Vagina (tissue), 2 donors: ENCODE measurements around the gene FAM222A. TPM values are rescaled to one million over a fixed set of nuclear protein-coding genes. Genes with fewer than 3 reads are reported as not detected.

Experiments
- DNase-seq, 2 donors: peaks; one replicate each; pipeline ENCODE4 v3.0.0-alpha.2; 2017; ENCODE audit errors: extremely low spot score in 2 of 2
- H3K27ac ChIP-seq: fragments of 200-600 bp; sonication (generic); one replicate; pipeline ENCODE4 v1.5.1; 2019
- H3K27me3 ChIP-seq: fragments of 200-600 bp; sonication (generic); one replicate; pipeline ENCODE4 v1.5.1; 2019
- H3K36me3 ChIP-seq, 2 donors: fragments of 200-600 bp; sonication (generic); one replicate each; pipeline ENCODE4 v1.5.1; 2017 to 2019
- H3K4me1 ChIP-seq: fragments of 200-600 bp; sonication (generic); one replicate; pipeline ENCODE4 v1.5.1; 2019
- H3K4me3 ChIP-seq, 2 donors: fragments of 200-600 bp; sonication (generic); 1 replicate in 1 of 2; 2 replicates in 1 of 2; pipeline ENCODE4 v1.5.1; 2016 to 2019
- H3K9me3 ChIP-seq: fragments of 200-600 bp; sonication (generic); one replicate; pipeline ENCODE4 v1.5.1; 2019
- POLR2A ChIP-seq, 2 donors: fragments of 450-650 bp; IDR thresholded peaks; one replicate each; pipeline ENCODE4 v1.6.1; 2017; ENCODE audit warnings: antibody characterized with exemption in 2 of 2, mild to moderate bottlenecking in 2 of 2, moderate library complexity in 2 of 2
- POLR2AphosphoS5 ChIP-seq, 2 donors: sonication (generic); formaldehyde crosslinking; IDR thresholded peaks; one replicate each; pipeline ENCODE4 v1.9.0; 2017; ENCODE audit warnings: antibody characterized with exemption in 2 of 2, mild to moderate bottlenecking in 2 of 2, low read depth in 1 of 2; ENCODE audit not compliant: insufficient read depth in 1 of 2
- intact Hi-C: fragments of 100-400 bp; cut with DNase I; formaldehyde crosslinking; loops from one replicate; pipeline ENCODE4 v1.15.1; 2023
- total RNA-seq: library from RNA; depleted of rRNA; stranded (reverse); fragments of >200 nt; gene quantifications from one replicate; pipeline ENCODE4 v1.2.3, GENCODE V29; 2016
- TF ChIP-seq, protein P1 (sequence below), 3 experiments: fragments of 450-650 bp in 2 of 3; fragments of 200-600 bp in 1 of 3; sonication (generic) in 1 of 3; IDR thresholded peaks; one replicate each; pipeline ENCODE4 v1.5.1; 2017 to 2019; ENCODE audit warnings: antibody characterized with exemption in 3 of 3, mild to moderate bottlenecking in 2 of 3, moderate library complexity in 2 of 3

The FAM222A gene
- total RNA-seq, 1 donor from 2014 or later: 1.5 TPM

DNA sequence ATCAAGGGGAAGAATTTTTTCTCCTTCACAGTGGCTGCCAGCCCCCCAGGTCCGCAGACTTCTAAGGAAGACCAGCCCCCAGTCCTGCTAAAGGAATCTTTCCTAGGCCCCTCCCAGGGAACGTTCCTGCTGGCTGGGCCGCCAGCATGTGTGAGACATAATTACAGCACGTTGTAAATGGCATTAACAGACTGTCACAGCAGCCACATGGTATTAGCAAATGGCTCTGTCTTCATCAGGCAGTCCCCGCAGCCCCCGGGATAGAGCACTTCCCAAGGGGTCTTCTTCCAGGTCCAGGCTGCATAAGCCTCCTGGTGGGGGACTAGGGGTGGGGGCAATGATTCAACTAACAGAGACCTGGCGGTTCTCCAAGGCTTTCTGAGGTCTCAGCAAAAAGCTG is 34.9 kb upstream of the FAM222A start:
- no peak for TF ChIP-seq POLR2A (IDR thresholded peaks at IDR 0.05)
- no peak for TF ChIP-seq POLR2AphosphoS5 (IDR thresholded peaks at IDR 0.05; ENCODE audit: insufficient read depth in 1 of 2, low read depth in 1 of 2)
- TF ChIP-seq, protein P1, sequence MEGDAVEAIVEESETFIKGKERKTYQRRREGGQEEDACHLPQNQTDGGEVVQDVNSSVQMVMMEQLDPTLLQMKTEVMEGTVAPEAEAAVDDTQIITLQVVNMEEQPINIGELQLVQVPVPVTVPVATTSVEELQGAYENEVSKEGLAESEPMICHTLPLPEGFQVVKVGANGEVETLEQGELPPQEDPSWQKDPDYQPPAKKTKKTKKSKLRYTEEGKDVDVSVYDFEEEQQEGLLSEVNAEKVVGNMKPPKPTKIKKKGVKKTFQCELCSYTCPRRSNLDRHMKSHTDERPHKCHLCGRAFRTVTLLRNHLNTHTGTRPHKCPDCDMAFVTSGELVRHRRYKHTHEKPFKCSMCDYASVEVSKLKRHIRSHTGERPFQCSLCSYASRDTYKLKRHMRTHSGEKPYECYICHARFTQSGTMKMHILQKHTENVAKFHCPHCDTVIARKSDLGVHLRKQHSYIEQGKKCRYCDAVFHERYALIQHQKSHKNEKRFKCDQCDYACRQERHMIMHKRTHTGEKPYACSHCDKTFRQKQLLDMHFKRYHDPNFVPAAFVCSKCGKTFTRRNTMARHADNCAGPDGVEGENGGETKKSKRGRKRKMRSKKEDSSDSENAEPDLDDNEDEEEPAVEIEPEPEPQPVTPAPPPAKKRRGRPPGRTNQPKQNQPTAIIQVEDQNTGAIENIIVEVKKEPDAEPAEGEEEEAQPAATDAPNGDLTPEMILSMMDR (IDR thresholded peaks at IDR 0.05): no peak
- H3K36me3 ChIP-seq: no peaks in the 10 kb centered on the region
- DNase-seq: no peak
- H3K4me1 ChIP-seq: no peaks in the 10 kb centered on the region
- H3K27me3 ChIP-seq: no peaks in the 10 kb centered on the region
- no peaks in the 10 kb centered on the region for H3K9me3 ChIP-seq
- intact Hi-C loops: no loop called here
- H3K4me3 ChIP-seq: no peak overlapping the region
- H3K27ac ChIP-seq: no peak overlapping the region

DNA sequence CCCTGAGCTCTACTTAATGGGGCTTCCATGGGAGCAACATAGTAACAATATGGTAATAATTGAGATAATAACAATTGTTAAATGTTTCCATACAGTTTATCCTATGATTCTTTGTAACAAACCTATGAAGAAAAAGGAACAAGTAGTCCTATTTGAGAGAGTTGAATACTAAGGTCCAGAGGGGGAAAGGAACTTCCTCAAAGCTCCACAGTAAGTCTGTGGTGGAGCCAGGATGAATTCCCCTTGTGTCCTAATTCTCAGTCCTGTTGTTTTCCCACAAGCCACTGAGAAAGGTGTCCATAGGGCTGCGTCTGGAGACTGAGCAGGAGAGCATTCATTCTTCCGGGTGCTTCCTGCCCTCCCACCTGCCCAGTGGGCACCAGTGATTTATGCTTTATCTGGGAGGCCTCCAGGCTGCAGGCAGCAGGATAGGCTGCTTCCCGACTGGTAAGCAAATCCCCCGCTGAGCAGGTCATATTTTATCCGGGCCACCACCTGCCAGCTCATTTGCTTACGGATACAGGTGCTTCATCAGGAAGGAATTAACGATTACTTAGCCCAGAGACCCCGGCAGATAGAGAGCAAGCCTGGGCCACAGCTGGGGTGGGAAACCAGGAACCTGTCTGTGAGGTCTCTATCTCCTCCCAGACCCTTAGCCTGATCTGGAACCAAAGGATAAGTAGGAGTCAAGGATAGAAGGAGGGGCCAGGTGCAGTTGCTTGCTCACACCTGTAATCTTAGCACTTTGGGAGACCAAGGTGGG is 33.9 kb upstream of the FAM222A start:
- Histone ChIP-seq H3K9me3 (no peaks in the 10 kb centered on the region), H3K27me3 (no peaks in the 10 kb centered on the region), H3K4me3 (no peak overlapping the region), H3K4me1 (no peaks in the 10 kb centered on the region), H3K27ac (no peak overlapping the region), H3K36me3 (no peaks in the 10 kb centered on the region)
- DNase-seq: no peak
- TF ChIP-seq POLR2AphosphoS5 (IDR thresholded peaks at IDR 0.05; ENCODE audit: insufficient read depth in 1 of 2, low read depth in 1 of 2): no peak
- TF ChIP-seq, protein P1 (IDR thresholded peaks at IDR 0.05): no peak
- intact Hi-C loops: no loop called here

DNA sequence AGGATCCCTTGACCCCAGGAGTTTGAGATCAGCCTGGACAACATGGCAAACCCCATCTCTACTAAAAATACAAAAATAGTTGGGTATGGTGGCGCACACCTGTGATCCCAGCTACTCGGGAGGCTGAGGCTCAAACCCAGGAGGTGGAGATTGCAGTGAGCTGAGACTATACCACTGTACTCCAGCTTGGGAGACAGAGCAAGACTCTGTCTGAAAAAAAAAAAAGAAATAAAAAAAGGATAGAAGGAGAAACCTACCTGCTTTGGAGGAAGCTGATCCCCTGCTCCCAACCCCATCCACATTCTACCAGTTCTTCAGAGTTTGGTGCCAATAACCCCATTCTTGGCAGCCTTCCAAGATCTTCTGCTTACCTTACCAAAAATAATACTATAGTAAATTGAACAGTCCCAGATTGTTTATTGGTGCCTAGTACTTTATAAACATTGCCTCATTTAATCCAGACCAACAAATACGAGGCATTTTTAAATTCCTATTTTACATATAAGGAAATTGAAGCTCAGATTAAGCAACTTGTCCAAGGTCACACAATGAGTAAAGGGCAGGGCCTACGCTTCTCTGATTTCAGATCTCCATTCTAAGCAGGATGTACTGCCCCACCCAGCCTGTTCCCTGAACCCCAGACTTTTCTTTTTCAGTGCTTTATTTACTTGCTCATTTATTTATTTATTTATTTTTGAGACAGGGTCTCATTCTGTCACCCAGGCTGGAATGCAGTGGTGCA is 33.2 kb upstream of the FAM222A start:
- Histone ChIP-seq H3K9me3 (no peaks in the 10 kb centered on the region), H3K27ac (no peak overlapping the region), H3K4me1 (no peaks in the 10 kb centered on the region), H3K36me3 (no peaks in the 10 kb centered on the region), H3K4me3 (no peak overlapping the region), H3K27me3 (no peaks in the 10 kb centered on the region)
- no peak for DNase-seq
- intact Hi-C loops: no loop called here
- TF ChIP-seq POLR2AphosphoS5 (IDR thresholded peaks at IDR 0.05; ENCODE audit: insufficient read depth in 1 of 2, low read depth in 1 of 2) (no peak), POLR2A (IDR thresholded peaks at IDR 0.05) (no peak)
- TF ChIP-seq, protein P1 (IDR thresholded peaks at IDR 0.05): no peak

DNA sequence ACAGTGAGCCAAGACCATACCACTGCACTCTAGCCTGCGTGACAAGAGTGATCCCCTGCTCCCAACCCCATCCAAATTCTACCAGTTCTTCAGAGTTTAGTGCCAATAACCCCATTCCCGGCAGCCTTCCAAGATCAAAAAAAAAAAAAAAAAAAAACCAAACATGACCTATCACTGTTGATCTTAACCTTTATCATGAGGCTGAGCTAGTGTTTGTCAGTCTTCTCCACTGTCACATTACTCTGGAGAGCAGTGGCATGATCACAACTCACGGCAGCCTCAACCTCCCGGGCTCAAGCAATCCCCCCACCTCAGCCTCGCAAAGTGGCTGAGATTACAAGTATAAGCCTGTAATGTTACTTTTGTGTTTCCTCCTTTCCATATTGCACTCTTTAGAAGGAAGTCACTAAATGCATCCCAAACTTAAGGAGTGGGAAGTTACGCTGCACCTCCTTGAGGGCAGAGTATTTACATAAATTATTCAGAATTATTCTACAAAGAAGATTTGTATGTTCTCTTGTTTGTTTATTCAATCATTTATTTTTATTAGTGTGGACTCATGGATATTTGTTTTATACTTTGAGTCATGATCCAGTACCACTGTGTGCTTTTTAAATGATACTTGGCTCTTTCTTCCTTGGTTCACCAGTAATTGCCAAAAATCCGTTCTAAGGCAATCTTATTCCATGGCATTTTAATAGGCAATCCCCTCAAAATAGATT is 31.5 kb upstream of the FAM222A start:
- no peaks in the 10 kb centered on the region for H3K27me3 ChIP-seq
- H3K27ac ChIP-seq: no peak overlapping the region
- DNase-seq: no peak
- intact Hi-C loops: no loop called here
- H3K9me3 ChIP-seq: no peaks in the 10 kb centered on the region
- no peaks in the 10 kb centered on the region for H3K36me3 ChIP-seq
- TF ChIP-seq, protein P1 (IDR thresholded peaks at IDR 0.05): no peak
- TF ChIP-seq POLR2AphosphoS5 (IDR thresholded peaks at IDR 0.05; ENCODE audit: insufficient read depth in 1 of 2, low read depth in 1 of 2): no peak
- no peak overlapping the region for H3K4me3 ChIP-seq
- H3K4me1 ChIP-seq: no peaks in the 10 kb centered on the region
